DND-41 (cell line): ENCODE data around the gene MAMSTR.

Experiments
- ATAC-seq: fragments of 200-7000 bp; cut with Tn5 transposase; 3 replicates; pipeline ENCODE4 v1.9.1; 2021; ENCODE audit warnings: low read depth; ENCODE audit not compliant: insufficient read depth
- DNase-seq: peaks from one replicate; pipeline ENCODE4 v3.0.0-alpha.2; 2020
- H2AFZ ChIP-seq: 2 replicates; pipeline ENCODE4 v1.6.0; 2012; ENCODE audit warnings: low read depth, low read length
- H3K27ac ChIP-seq: 2 replicates; pipeline ENCODE4 v1.5.1; 2012; ENCODE audit warnings: low read length, inconsistent platforms
- H3K27me3 ChIP-seq: fragments of 200-600 bp; sonication (generic); 2 replicates; pipeline ENCODE4 v1.6.0; 2012; ENCODE audit warnings: low read length, mild to moderate bottlenecking, inconsistent platforms; ENCODE audit not compliant: insufficient read depth, poor library complexity
- H3K36me3 ChIP-seq: 2 replicates; pipeline ENCODE4 v1.5.1; 2012; ENCODE audit warnings: low read length, inconsistent platforms; ENCODE audit not compliant: insufficient read depth
- H3K4me1 ChIP-seq: 2 replicates; pipeline ENCODE4 v1.5.1; 2012; ENCODE audit warnings: mild to moderate bottlenecking, low read length; ENCODE audit not compliant: insufficient read depth
- H3K4me2 ChIP-seq: 2 replicates; pipeline ENCODE4 v1.6.0; 2012; ENCODE audit warnings: mild to moderate bottlenecking, moderate library complexity, low read length, inconsistent platforms; ENCODE audit not compliant: insufficient read depth
- H3K4me3 ChIP-seq, 2 experiments: fragments of 200-600 bp in 1 of 2; shearing (Covaris generic) in 1 of 2; 2 replicates each; pipeline ENCODE4 v1.5.1; 2012 to 2016; ENCODE audit warnings: inconsistent platforms in 2 of 2, low read length in 2 of 2, mild to moderate bottlenecking in 2 of 2, low read depth in 1 of 2, moderate library complexity in 1 of 2
- H3K79me2 ChIP-seq: 2 replicates; pipeline ENCODE4 v1.6.0; 2012; ENCODE audit warnings: low read length, inconsistent platforms; ENCODE audit not compliant: insufficient read depth
- H3K9ac ChIP-seq: 2 replicates; pipeline ENCODE4 v1.6.0; 2012; ENCODE audit warnings: low read depth, mild to moderate bottlenecking, inconsistent platforms, low read length, moderate library complexity
- H3K9me3 ChIP-seq: 2 replicates; pipeline ENCODE4 v1.5.1; 2012; ENCODE audit warnings: low read length, moderate library complexity, mild to moderate bottlenecking, inconsistent platforms; ENCODE audit not compliant: insufficient read depth, severe bottlenecking
- H4K20me1 ChIP-seq: 2 replicates; pipeline ENCODE4 v1.6.0; 2012; ENCODE audit warnings: low read length; ENCODE audit not compliant: insufficient read depth
- EZH2 ChIP-seq: IDR thresholded peaks from 3 replicates; pipeline ENCODE4 v1.6.1; 2012; ENCODE audit warnings: borderline replicate concordance, low read depth, mild to moderate bottlenecking, moderate library complexity, low read length, inconsistent platforms; ENCODE audit not compliant: severe bottlenecking
- TF ChIP-seq, protein P1 (sequence below): IDR thresholded peaks from 2 replicates; pipeline ENCODE4 v1.5.1; 2012; ENCODE audit warnings: borderline replicate concordance, low read length, moderate library complexity, mild to moderate bottlenecking; ENCODE audit not compliant: poor library complexity, severe bottlenecking; ENCODE audit errors: extremely low read depth

Gene MAMSTR

DNA sequence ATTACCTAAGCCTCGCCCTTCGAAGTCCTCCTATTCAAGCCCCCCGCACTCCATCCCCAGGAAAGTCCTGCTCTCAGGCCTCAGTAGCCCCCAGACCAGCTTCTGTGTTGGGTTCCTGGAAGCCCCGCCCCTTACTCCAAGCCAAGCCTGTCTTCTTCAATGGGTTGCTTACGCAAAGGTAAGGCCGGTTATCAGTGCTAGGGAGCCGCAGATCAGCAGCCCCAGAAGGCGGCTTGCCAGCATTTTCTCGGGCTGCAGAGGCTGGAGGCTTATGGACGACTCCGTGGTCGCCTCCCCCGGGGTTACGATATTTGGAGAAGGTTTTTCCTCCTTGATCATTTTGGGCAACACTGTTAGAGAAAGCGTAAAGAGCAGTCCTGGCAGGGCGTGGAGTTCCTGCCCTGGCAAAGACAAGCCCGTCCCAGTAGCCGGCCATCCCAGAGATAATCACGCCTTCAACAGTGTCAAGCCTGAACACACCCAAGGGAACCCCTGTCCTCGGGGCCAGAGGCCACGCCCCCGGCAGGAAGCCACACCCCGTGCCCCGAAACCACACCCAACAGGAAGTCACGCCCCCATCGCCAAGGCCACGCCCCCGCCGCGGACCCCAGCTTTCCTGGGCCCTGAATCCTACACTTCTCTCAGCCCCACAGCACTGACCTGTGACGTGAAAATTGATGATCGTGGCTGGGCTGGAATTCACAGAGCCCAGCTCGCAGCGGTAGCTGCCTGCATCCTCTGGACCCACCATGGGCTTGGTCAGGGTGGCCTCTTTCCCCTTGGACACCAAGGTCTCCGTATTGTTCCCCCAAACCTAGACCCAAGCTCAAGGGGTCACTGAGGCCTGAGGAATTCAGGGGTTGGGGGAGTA lies 21.8 kb upstream of the MAMSTR start:
- H2AFZ ChIP-seq = no peak overlapping the region

DNA sequence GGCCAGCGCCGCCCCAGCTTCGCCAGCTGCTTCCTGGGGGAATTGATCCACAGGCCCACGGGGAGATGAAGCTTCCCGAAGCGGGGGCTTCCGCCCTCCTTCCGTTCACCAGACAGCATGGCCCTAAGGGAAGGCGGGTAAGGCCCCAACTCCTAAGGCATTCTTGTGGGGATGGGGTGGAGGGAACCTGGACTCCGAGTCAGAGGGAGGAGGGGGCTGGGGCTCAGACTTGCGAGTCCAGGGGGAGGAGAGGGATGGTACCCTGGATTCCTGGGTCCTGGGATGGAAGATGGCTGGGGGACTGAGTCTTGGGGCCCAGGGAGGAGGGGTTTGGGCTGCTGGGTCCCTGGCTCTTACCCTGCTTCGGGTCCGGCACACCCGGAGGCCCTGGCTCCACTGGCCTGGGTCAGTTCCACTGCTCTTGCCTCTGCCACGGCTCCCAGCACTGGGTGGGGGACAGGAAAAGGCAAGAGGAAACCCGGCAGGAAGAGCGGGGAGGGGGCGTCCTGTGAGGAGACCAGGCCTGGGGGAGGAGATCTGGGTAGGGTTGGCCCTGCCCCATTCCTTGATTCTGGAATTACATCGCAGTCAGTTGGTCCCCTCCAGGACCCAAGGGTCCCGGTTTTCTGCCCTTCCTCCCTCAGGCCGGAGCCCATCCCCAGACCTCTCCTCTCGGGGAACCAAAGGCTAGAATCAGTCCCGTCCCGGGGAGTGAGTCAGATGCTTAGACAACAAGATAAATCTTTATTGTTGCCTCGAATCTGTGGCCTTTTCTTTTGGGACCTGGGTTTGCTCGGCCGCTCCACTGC lies 20.8 kb upstream of the MAMSTR start, which contains the start of gene RASIP1:
TSS of gene RASIP1 (minus strand) at position 447 of the 809 bp plus-strand sequence. CDS start at position 119, 328 bp downstream.
- ATAC-seq (no peak), DNase-seq (no peak)
- Histone ChIP-seq H3K36me3 (no peaks in the 10 kb centered on the region), H2AFZ (no peak within 1 kb of the TSS), H3K79me2 (no peaks in the 10 kb centered on the region), H4K20me1 (no peaks in the 10 kb centered on the region), H3K4me3 (no peak within 1 kb of the TSS), H3K4me1 (peaks cover 25% of the 10 kb centered on the region), H3K4me2 (no peak within 1 kb of the TSS; the same call in 1 of the 2 replicates), H3K9me3 (no peaks in the 10 kb centered on the region), H3K27me3 (no peaks in the 10 kb centered on the region), H3K9ac (no peak within 1 kb of the TSS), H3K27ac (no peak within 1 kb of the TSS)
- TF ChIP-seq, protein P1, sequence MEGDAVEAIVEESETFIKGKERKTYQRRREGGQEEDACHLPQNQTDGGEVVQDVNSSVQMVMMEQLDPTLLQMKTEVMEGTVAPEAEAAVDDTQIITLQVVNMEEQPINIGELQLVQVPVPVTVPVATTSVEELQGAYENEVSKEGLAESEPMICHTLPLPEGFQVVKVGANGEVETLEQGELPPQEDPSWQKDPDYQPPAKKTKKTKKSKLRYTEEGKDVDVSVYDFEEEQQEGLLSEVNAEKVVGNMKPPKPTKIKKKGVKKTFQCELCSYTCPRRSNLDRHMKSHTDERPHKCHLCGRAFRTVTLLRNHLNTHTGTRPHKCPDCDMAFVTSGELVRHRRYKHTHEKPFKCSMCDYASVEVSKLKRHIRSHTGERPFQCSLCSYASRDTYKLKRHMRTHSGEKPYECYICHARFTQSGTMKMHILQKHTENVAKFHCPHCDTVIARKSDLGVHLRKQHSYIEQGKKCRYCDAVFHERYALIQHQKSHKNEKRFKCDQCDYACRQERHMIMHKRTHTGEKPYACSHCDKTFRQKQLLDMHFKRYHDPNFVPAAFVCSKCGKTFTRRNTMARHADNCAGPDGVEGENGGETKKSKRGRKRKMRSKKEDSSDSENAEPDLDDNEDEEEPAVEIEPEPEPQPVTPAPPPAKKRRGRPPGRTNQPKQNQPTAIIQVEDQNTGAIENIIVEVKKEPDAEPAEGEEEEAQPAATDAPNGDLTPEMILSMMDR = no peak
- TF ChIP-seq EZH2 = no peak

More for the DNA sequence above, 21.8 kb upstream of the MAMSTR start:
- H3K4me1 ChIP-seq = peaks cover 25% of the 10 kb centered on the region
- TF ChIP-seq, protein P1 = no peak
- TF ChIP-seq EZH2 = no peak
- no peak overlapping the region for H3K4me3 ChIP-seq
- H3K4me2 ChIP-seq = no peak overlapping the region
- no peaks in the 10 kb centered on the region for H3K9me3 ChIP-seq
- no peak overlapping the region for H3K9ac ChIP-seq
- ATAC-seq = 0 out of 3 replicates have a peak, but pooled peaks have one; percentile 28
- no peaks in the 10 kb centered on the region for H4K20me1 ChIP-seq
- peak; percentile 58 for DNase-seq
- no peak overlapping the region for H3K27ac ChIP-seq
- H3K79me2 ChIP-seq = no peaks in the 10 kb centered on the region
- H3K36me3 ChIP-seq = no peaks in the 10 kb centered on the region
- no peaks in the 10 kb centered on the region for H3K27me3 ChIP-seq

DNA sequence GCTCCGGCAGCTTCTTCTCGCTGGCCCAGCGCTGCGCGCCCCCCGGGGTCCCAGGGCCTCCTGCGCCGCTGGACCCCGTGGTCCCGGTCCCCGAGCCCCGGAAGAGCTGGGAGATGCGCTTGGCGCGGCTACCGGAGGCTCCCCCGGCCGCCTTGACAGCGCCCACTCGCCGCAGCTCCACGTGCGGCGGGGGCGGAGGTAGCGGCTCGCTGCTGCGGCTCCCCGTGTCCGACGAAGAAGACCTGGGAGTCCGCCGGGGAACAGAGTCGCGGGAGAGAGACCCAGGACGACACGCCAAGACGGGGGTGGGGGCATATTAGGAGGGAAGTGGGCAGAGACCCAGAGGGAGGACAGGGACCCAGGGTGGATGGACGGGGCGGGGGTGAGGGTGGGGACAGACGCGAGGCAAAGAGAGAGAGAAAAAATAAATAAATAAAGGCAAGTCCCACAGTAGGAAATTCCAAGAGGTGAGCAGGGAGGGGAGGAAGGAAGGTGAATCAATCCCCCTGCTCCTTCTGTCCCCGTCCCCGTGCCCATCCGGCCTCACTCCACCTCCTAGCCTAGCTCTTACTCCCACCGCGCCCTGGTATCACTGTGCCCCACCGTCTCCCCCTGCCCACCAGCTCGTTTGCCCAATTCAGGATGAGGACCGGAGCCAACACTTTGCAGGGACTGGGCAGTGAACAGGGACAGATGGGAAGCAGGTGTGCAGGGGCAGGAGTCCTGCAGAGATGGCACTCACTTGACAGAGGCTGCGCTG lies 20.1 kb upstream of the MAMSTR start:
- no peaks in the 10 kb centered on the region for H3K27me3 ChIP-seq
- TF ChIP-seq, protein P1 = no peak
- TF ChIP-seq EZH2 = no peak
- H3K27ac ChIP-seq = no peak overlapping the region
- H3K9ac ChIP-seq = peak overlapping the region; percentile 34; the same call in 1 of the 2 replicates
- H3K4me2 ChIP-seq = no peak overlapping the region; the same call in 1 of the 2 replicates
- no peak overlapping the region for H3K4me3 ChIP-seq
- ATAC-seq (no peak), DNase-seq (no peak)
- H2AFZ ChIP-seq = no peak overlapping the region
- H3K9me3 ChIP-seq = no peaks in the 10 kb centered on the region
- H3K79me2 ChIP-seq = no peaks in the 10 kb centered on the region
- no peaks in the 10 kb centered on the region for H3K36me3 ChIP-seq
- no peaks in the 10 kb centered on the region for H4K20me1 ChIP-seq
- H3K4me1 ChIP-seq = peaks cover 18% of the 10 kb centered on the region
